GOT3 (cell line): Measurements from ENCODE around the gene CMPK2.
"Not testable (repeated sequence)": the region's sequence is repeated elsewhere in the genome, so short reads cannot be mapped to it uniquely, and the experiment has no call there.

ENCODE experiments used
- DNase-seq: peaks from one replicate; lab custom pipeline; 2025; ENCODE audit warnings: mixed read lengths; lab: John Stamatoyannopoulos, UW

Gene CMPK2

DNA sequence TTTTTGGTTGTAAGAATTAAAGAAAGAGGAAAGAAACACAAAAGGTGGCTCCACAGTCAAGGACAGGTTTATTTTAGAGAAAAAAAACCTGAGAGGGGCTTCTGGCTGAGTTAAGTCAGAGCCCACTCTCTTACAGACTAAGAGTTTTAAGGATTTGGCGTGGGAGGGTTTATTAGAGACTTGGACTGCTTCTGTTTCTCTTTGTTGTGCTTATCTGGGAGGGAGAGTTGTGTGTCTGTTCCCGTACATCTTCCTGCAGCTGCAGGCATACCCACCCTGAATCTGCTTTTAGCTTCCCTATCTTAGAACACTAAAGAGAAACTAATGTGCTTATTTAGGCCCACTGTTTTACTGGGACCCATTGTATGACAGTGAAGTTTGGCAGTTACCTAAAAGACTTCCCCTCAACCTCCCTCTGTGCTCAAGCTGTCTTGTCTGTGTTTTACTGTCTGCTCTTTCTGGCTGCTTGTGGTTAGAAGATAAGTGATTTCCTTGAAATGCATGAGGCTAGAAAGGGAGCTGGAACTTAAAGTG lies 14.6 kb upstream of the CMPK2 start:
- DNase-seq, result no peak

DNA sequence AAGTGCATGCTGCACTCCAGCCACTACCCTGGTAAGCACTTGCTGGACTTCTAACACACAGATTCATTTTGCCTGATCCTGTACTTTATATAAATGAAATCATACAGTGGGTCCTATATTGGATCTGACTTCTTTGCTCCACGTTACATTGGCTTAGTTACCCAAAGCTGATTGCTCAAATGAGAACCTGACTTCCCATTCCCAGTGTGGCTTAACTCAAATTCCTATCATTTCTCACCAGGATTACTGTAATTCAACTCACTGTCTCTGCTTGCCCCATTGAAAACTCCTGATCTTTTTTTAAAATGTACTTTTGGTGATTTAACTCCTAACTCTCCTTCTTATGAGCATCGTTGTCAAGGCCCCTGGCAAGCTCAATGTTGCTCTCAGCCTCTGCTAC lies 13.3 kb upstream of the CMPK2 start:
- no peak for DNase-seq

DNA sequence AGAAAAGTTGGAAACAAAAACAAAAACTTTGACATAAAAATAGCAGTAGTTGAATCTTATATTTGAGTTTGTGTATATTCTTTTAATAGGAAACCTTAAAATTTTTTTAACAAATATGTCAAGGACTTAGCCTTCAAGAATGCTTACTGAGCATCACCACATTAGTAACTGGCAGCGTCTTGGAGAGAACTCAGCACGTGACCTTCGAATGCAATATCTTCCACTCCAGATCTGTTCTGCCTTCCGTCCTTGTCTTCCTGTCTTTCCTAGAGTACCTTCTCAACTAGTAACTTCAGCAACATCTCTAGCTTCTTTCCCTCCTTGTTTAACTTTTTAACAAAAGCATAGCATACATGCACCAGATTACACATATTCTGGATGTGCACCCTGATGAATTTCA lies 12.8 kb upstream of the CMPK2 start:
- DNase-seq, result no peak

DNA sequence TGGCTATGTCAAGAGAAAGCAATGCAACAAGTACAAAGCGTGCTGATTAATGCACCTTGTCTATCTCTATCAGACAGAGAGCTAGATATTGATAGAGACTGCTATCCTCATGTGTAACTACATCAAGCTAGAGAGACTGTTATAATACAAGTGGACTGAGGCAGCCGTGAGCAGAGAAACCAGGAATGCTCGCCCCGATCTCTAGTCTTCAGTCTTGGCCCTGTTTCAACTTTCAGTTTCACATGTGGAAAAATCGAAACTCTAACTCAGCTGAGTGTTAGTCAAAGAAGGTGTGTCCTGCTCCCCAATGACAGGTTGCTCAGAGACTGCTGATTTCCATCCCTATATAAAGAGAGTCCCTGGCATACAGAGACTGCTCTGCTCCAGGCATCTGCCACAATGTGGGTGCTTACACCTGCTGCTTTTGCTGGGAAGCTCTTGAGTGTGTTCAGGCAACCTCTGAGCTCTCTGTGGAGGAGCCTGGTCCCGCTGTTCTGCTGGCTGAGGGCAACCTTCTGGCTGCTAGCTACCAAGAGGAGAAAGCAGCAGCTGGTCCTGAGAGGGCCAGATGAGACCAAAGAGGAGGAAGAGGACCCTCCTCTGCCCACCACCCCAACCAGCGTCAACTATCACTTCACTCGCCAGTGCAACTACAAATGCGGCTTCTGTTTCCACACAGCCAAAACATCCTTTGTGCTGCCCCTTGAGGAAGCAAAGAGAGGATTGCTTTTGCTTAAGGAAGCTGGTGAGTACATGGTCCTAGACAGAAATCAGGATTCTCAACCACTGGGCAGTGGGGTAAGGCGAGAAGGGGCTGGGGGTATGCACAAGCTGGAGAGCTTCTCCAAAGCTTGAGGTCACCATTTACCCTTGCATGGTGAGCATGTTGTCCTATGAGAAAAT lies 11.9 kb upstream of the CMPK2 start, which contains the start of gene RSAD2:
RSAD2 (plus strand) TSS at position 376 of the 903 bp plus-strand sequence; CDS start at position 400, 24 bp downstream.
- no peak for DNase-seq

DNA sequence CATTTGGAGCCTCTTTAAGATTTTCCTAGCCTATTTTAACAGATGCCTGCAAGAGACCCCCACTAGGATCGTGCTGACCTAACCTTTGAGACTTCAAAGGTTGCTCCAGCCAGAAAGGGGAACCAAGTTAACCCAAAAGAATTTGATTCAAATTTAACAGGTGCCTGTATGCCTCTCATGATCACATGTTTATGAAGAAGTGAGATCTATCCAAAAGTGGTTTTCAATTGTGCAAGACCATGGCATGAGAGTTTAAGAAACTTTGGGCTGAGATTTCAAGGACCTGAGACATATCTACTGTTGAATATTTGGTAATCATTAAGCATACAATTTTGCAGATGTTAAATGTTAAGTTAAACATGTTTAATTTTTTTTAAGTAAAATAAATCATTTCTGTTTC lies 10.6 kb upstream of the CMPK2 start:
- no peak for DNase-seq

DNA sequence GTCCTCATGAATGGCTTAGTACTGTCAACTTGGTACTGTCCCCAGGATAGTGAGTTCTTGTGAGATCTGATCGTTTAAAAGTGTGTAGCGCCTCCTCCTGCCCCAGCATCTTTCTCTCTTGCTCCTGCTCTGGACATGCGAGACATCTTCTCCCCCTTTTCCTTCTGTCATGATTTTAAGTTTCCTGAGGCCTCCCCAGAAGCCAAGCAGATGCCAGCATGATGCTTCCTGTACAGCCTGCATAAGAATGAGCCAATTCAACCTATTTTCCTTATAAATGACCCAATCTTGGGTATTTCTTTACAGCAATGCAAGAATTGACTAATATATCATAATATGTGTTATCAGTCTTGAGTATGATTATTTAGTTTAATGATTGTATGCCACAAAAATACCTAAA lies 8.3 kb upstream of the CMPK2 start:
- DNase-seq, result no peak

DNA sequence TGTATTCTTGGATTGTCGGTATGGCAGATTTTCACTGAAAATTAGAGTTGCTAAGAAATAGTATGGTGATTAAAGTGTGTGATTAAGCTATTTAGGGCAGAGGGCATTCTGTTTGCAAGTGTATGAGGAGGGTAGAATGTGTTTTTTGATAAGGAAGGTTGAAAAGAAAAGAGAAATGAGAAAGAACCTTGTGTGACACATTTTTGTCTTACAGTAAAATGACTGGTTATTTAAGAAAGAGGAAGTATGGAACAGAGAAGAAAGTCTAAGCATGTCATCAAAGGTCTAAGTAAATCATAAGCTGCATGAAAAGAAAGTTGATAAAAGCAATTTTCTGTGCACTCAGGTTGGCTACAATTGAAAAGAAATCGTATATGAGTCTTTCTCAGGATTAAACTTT lies 6.7 kb upstream of the CMPK2 start:
- no peak for DNase-seq

DNA sequence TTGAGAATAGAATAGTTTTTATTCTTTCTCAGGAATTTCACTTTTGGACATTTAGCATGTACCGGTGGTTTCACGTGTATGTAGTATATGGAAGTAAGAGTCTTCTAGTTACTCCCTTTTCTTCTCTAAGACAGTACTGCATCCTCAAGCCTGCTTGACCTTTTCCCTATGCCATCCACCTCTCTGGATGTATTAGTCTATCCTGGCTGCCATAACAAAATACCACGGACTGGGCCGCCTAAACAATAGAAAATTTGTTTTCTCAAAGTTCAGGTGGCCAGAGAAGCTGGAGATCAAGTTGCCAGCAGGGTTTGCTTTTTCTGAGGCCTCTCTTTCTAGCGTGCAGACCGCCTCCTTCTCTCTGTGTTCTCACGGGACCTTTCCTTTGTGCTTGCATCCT lies 1.3 kb upstream of the CMPK2 start:
- DNase-seq, result no peak

DNA sequence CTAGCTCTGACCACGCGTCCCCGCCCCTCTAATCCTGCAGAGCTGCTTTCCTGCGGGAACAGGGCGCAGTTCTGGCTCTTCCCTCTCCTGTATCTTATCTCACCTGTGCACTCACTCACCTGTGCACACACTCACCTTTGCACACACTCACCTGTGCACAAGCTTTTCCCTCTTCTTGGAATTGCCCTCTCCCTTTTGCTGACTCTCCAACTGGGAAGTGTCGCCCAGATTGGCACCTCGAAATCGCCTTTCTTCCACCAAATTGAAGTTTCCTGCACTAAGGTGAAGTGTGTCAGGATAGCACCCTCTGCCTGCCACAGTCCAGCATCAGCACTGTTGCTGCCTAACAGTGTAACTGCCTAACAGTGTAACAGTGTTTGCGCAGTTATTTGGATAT lies 566 bp upstream of the CMPK2 start:
- no peak for DNase-seq

DNA sequence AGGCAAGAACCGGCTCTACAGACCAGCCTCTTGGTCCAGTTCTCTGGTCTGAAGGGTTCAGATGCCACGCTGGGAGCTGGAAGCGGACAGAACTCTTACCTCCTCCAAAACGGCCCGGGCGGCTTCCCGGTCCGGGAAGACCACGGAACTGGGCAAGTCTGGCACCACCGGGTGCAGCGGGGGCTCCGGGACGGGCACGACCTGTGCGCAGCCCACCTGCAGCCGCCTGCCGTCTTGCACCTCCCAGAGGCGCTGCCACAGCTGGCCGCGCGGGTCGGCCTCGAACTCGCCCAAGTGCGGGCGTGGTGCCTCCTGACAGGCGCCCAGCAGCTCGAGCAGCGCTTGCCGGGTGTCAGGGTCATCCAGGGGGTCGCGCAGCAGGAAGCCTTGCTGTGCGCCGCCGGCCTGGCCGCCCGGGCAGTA lies 773 bp downstream of the CMPK2 start:
- no peak for DNase-seq

DNA sequence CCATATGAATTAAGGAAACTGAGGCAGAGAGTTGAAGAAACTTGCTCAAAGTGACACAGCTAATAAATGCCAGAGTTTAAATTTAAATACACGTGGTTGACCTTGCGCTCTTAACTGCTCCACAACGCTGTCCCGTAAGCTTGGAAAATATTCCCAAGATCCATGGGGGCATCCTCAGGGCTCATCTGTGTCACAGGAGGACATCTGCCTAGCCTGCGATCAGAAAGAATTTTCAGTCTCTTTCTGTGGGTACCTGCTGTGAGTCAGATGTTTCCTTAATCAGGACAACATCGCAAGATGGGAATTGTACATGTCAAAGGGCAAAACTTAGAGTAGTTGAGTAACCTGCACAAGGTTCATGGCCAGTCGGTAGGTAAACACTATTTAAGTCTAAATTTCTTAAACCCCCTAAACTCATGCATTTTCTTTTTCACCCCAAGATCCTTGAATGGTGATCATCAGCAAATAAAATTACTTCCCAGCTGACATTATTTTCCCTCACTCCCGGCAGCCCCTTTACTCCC lies 1.4 kb downstream of the CMPK2 start:
- DNase-seq, result no peak

DNA sequence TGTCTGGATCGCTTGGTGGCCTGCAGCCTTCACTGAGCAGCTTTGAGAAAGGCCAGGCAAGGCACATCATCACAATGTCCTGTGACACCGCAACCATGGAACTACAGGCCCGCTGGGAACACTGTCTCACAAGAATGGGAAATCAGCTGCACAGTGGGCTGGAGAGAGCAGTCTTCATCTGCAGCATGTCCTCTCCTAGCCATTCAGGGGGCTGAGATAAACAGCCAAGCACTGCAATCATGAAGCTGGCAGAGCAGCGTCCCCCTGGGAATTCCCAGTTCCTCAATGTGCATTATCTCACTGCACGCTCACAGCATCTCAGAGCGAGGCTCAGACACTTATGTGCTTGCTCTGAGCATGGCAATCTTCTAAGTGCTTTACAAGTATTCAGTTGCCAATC lies 1.9 kb downstream of the CMPK2 start:
- DNase-seq, result no peak

DNA sequence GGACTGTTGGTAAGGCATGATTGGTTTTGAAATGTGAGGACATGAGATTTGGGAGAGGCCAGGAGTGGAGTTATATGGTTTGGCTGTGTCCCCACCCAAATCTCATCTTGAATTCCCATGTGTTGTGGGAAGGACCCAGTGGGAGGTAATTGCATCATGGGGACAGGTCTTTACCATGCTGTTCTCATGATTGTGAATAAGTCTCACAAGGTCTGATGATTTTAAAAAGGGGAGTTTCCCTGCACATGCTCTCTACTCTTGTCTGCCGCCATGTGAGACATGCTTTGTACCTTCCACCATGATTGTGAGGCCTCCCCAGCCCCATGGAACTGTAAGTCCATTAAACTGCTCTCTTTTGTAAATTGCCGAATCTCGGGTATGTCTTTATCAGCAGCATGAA lies 5.4 kb downstream of the CMPK2 start:
- DNase-seq, result no peak

DNA sequence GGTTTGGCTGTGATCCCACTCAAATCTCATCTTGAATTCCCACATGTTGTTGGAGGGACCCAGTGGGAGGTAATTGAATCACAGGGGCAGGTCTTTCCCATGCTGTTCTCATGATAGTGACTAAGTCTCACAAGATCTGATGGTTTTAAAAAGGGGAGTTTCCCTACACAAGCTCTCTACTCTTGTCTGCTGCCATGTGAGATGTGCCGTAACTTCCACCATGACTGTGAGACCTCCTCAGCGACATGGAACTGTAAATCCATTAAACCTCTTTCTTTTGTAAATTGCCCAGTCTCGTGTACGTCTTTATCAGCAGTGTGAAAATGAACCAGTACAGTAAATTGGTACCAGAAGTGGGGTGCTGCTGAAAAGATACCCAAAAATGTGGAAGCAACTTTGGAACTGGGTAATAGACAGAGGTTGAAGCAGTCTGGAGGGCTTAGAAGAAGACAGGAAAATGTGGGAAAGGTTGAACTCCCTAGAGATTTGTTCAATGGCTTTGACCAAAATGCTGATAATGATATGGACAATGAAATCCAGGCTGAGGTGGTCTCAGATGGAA lies 7.2 kb downstream of the CMPK2 start:
- DNase-seq, result not testable (repeated sequence)

DNA sequence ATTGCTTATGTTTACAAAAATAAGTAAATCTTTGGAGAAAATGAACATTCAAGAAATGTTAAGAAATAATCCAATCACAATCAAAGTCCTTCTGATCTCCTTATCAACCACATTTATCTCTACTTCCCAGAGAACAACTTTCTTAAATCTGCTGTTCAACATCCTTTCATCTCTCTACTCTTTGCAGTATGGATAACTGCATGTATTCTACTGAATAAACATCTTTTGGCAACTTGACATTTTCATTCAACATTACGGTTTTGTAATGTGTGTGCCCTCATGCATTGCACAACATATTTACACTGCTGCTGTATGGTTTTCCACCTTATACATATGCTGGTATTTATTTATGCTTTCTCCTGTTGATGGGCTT lies 9.2 kb downstream of the CMPK2 start:
- no peak for DNase-seq

DNA sequence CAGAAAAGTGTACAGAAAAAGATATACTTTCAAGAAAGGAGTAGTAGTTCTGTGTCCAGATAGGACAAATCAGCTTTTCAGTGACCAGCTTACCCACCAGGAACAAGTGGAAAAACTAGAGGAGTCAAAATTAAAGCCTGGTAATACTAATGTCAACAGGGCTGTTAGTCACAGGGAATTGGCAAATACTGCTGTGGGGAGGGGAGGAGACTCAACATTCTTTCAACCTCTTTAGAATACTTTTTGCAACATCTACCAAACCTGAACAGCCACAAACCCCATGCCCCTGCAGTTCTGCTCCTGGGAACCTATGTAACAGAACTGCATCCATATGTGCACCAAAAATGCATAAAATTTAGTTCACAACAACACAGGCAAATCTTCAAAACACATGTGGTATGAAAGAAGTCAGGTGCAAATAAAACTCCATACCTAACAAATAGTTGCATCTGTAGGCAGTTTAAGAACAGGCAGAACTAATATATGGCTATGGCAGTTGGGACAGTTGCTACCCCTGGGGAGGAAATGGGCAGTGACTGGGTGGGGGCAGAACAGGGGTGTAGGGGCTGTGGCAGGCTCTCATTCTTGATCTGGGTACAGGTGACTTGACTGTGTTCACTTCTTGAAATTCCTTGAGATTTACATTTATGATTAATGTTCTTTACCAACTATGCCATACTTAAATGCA lies 9.7 kb downstream of the CMPK2 start:
- no peak for DNase-seq

DNA sequence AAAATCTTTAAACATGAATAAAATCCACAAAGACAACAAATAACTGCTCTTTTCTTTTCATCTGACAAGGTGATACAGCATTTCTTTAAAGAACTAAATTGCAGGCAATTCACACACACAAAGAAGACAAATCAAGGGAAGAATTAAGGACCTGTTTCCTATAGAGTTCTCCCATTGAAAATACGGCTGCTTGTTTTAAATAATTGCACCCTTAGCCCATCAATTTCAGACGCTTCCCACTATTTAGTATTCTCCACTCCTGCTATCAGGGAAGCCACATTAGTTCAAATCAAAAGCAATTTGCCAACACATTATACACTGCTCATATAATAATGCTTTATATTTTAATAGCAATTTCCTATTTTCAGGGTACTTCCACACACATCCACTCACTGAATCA lies 11.3 kb downstream of the CMPK2 start:
- no peak for DNase-seq

DNA sequence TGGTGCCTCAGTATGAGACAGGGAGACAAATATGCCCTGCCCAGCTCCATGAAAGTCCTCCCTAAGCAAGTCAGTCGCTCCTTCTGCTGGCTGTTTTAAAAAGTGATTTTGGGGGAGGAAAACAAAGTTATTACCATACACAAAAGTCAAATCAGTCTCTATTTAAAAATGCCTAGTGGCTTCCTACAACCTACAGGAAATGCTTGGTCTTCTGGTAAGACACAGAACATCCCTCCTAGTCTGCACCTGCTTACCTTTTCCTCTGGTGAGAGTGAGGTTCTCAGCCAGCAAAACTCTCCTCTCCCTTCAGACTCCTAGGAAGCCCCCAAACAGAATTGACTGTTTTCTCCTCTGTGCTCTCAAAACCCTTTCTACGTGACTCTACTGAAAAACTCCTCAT lies 13.5 kb downstream of the CMPK2 start:
- DNase-seq, result no peak

DNA sequence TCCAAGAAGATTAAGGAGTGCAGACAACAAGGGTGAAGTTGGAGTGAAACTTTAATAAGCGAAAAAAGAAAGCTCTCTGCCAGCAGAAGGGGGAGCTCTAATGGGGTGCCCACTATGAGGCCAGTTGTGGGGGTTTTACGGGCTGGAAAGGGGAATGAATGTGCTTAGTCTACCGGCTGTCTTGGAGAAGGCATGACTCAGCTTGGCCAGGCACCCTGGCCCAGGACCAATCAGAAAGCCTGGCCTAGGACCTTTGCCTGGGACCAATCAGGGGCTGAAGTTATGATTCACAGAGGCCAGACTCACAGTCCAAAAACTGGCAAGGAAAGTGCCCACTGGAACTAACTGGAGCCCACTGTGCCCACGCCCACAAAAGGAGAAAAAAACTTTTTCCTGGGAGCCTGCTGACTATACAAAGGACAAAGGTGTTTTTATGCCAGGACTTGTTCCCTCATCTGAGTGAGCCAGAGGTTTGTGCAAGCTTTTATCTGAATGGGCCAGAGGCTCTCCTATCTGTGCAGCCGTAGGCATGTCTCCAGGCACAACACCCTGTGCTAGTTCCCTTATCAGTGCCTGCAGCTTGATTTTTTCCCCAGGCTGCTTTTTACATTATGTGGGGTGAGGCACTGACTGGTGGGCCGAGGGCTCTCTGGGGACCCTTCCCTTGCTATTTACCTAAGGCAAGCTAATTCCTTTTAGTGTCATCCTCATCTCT lies 18.6 kb downstream of the CMPK2 start:
- DNase-seq, result no peak

DNA sequence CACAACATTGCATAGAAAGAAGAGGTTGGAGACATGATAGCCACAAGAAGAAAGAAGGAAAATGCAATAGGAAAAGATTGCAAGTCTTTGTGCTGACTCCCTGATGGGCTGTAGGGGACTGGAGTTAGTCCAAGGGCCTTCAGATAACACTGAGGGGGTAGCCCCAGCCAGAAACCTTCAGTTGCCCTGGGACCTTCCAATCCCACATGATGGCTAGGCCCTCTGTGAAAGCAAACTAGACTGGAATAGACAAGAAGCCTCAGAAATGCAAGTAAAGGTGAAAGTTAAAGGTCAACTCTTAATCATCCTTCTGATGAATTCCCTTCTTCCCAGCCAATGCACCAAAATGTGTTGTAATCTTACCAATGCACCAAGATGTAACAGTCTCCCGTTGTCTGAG lies 19.2 kb downstream of the CMPK2 start:
- DNase-seq, result no peak

DNA sequence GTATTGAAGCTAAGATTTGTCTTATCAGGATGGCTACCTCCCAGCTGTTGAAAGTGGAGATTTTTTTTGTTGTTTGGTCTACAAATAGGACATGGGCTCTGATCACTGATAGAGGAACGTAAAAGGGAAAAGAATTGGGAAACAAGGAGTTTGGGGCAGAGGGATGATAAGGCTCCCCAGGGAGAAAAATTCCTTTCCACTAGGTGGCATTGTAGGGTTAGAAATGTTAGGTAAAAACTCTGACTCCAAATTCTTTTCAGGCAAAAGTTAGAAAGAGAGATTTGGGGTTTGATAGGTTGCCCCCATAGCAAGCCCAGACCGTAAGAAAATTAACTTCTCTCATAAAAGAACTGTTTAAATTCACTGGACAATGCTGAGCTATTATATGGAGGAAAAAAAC lies 19.8 kb downstream of the CMPK2 start:
- DNase-seq, result no peak

DNA sequence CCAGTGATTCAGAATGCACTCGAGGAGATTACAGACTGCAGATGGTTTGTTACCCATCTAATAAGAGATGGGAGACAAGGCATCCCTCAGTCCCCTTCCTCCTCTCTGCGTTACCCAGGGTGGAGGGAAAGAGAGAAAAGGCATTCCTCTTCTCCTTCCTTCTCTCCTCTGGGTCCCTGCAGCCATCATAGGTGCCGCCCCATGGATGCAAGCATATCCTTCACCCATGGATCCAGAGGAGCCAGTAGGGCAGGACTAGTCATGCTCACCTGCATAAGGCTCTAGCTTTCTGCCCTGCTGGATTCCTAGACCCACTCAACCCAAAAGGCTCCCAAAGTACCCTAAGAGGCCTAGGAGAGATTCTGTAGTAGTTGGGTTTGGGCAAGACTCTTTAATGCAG lies 20.4 kb downstream of the CMPK2 start:
- DNase-seq, result no peak
